ENCODE data around the gene VAMP5.

The VAMP5 gene

GRCh38 chr2:85545780-85546240 lies 38.4 kb upstream of the VAMP5 start:
- CTCF ChIA-PET: interaction anchor here (1.2 to 14.3 kb wide), 5 partner anchors 6 to 181 kb away, joined by 4 to 180 read pairs (median 158); partner anchors contain the start of genes MAT2A and SH2D6
- no peak for DNase-seq (ENCODE audit: extremely low spot score)
- POLR2A ChIA-PET: interaction anchor here (0.6 to 9.2 kb wide), 6 partner anchors 8 to 199 kb away, joined by 3 to 198 read pairs (median 4); partner anchors contain the start of genes ELMOD3 and RETSAT
- no peak for TF ChIP-seq CTCF (IDR thresholded peaks at IDR 0.05; ENCODE audit: control extremely low read depth, extremely low read depth, low read depth, missing control alignments)

- no peak for DNase-seq (ENCODE audit: extremely low spot score)
- TF ChIP-seq CTCF (IDR thresholded peaks at IDR 0.05; ENCODE audit: control extremely low read depth, extremely low read depth, low read depth, missing control alignments): no peak
- POLR2A ChIA-PET: interaction anchor here (0.6 to 12.1 kb wide), 5 partner anchors 5 to 52 kb away, joined by 4 to 198 read pairs (median 10); partner anchors contain the start of genes GGCX and MAT2A
- CTCF ChIA-PET: interaction anchor here (1.3 to 14.3 kb wide), 4 partner anchors 5 to 126 kb away, joined by 3 to 180 read pairs (median 169); partner anchors contain the start of genes MAT2A and SH2D6
These were observed 37.0 kb upstream of the VAMP5 start for GRCh38 chr2:85547089-85547858.

- POLR2A ChIA-PET: interaction anchor here (0.5 to 12.1 kb wide), 4 partner anchors 5 to 45 kb away, joined by 4 to 198 read pairs (median 8); partner anchors contain the start of genes GGCX and MAT2A
- no peak for DNase-seq (ENCODE audit: extremely low spot score)
- no peak for TF ChIP-seq CTCF (IDR thresholded peaks at IDR 0.05; ENCODE audit: control extremely low read depth, extremely low read depth, low read depth, missing control alignments)
- CTCF ChIA-PET: interaction anchor here (1.3 to 14.1 kb wide), 5 partner anchors 8 to 157 kb away, joined by 3 to 180 read pairs (median 85); partner anchors contain the start of genes GGCX, MAT2A and SH2D6
These were observed 36.2 kb upstream of the VAMP5 start for GRCh38 chr2:85547859-85548607.

- DNase-seq (ENCODE audit: extremely low spot score): no peak
- ChIA-PET CTCF (interaction anchor here (1.3 to 14.1 kb wide), 5 partner anchors 8 to 157 kb away, joined by 3 to 180 read pairs (median 85); partner anchors contain the start of genes GGCX, MAT2A and SH2D6), POLR2A (interaction anchor here (0.9 to 12.1 kb wide), 3 partner anchors 6 to 194 kb away, joined by 4 to 198 read pairs (median 10); partner anchors contain the start of genes ELMOD3, GGCX, MAT2A and RETSAT)
- no peak for TF ChIP-seq CTCF (IDR thresholded peaks at IDR 0.05; ENCODE audit: control extremely low read depth, extremely low read depth, low read depth, missing control alignments)
These were observed 35.7 kb upstream of the VAMP5 start for GRCh38 chr2:85548608-85548900.

- no peak for TF ChIP-seq CTCF (IDR thresholded peaks at IDR 0.05; ENCODE audit: control extremely low read depth, extremely low read depth, low read depth, missing control alignments)
- ChIA-PET CTCF (interaction anchor here (1.3 to 14.1 kb wide), 5 partner anchors 9 to 158 kb away, joined by 3 to 180 read pairs (median 85); partner anchors contain the start of genes GGCX, MAT2A and SH2D6), POLR2A (interaction anchor here (0.9 to 12.1 kb wide), 3 partner anchors 6 to 195 kb away, joined by 4 to 198 read pairs (median 10); partner anchors contain the start of genes ELMOD3, GGCX, MAT2A and RETSAT)
- no peak for DNase-seq (ENCODE audit: extremely low spot score)
These were observed 35.1 kb upstream of the VAMP5 start for GRCh38 chr2:85549095-85549494.
